H7 (cell line): ENCODE measurements around the gene SIPA1L3. TPM values are rescaled to one million over a fixed set of nuclear protein-coding genes. Genes with fewer than 3 reads are reported as not detected.
A peak's percentile ranks its signal among the peaks of the same experiment; 100 is the strongest.

Source experiments
- DNase-seq: peaks from one replicate; pipeline ENCODE4 v3.0.0; 2012
- H3K27me3 ChIP-seq: 2 replicates; pipeline ENCODE4 v1.6.0; 2011; ENCODE audit warnings: mild to moderate bottlenecking, low read length; ENCODE audit not compliant: control insufficient read depth, insufficient read depth
- H3K36me3 ChIP-seq: replicated peaks from 2 replicates; pipeline ENCODE4 v1.5.1; 2011; ENCODE audit warnings: low read length; ENCODE audit not compliant: control insufficient read depth, insufficient read depth
- H3K4me3 ChIP-seq: 2 replicates; pipeline ENCODE4 v1.5.1; 2011; ENCODE audit warnings: low read depth, mild to moderate bottlenecking, control low read depth, low read length, moderate library complexity; ENCODE audit not compliant: insufficient read depth
- total RNA-seq: library from RNA; depleted of rRNA; stranded (reverse); fragments of >200 nt; shearing (Covaris generic); gene quantifications from 2 replicates; pipeline ENCODE4 v1.2.3, GENCODE V29; 2014

The SIPA1L3 gene
- total RNA-seq, 1 experiment from 2014 or later = 13.4 TPM

GRCh38 chr19:37950471-37951175 lies 43.6 kb downstream of the SIPA1L3 start:
- Histone ChIP-seq H3K36me3 (no peaks in the 10 kb centered on the region; the same call in 1 of the 2 replicates), H3K4me3 (no peak overlapping the region), H3K27me3 (no peaks in the 10 kb centered on the region)
- peak; percentile 51 for DNase-seq

- Histone ChIP-seq H3K4me3 (no peak overlapping the region), H3K36me3 (no peaks in the 10 kb centered on the region; the same call in 1 of the 2 replicates), H3K27me3 (no peaks in the 10 kb centered on the region)
- DNase-seq = no peak
These were observed 44.8 kb downstream of the SIPA1L3 start for GRCh38 chr19:37951816-37952210.

- peak; percentile 66 for DNase-seq
- Histone ChIP-seq H3K27me3 (no peaks in the 10 kb centered on the region), H3K4me3 (no peak overlapping the region), H3K36me3 (no peaks in the 10 kb centered on the region; the same call in 1 of the 2 replicates)
These were observed 46.3 kb downstream of the SIPA1L3 start for GRCh38 chr19:37953171-37953917.

- Histone ChIP-seq H3K27me3 (no peaks in the 10 kb centered on the region), H3K36me3 (no peaks in the 10 kb centered on the region; the same call in 1 of the 2 replicates), H3K4me3 (no peak overlapping the region)
- no peak for DNase-seq
These were observed 46.9 kb downstream of the SIPA1L3 start for GRCh38 chr19:37953918-37954303.

- no peak overlapping the region for H3K4me3 ChIP-seq
- no peaks in the 10 kb centered on the region for H3K27me3 ChIP-seq
- H3K36me3 ChIP-seq = no peaks in the 10 kb centered on the region
- no peak for DNase-seq
These were observed 47.4 kb downstream of the SIPA1L3 start for GRCh38 chr19:37954421-37954874.

GRCh38 chr19:37955986-37956385 lies 49.0 kb downstream of the SIPA1L3 start:
- H3K27me3 ChIP-seq = no peaks in the 10 kb centered on the region
- no peak overlapping the region for H3K4me3 ChIP-seq
- no peak for DNase-seq
- H3K36me3 ChIP-seq = no peaks in the 10 kb centered on the region

- no peaks in the 10 kb centered on the region for H3K36me3 ChIP-seq
- H3K27me3 ChIP-seq = no peaks in the 10 kb centered on the region
- DNase-seq = no peak
- no peak overlapping the region for H3K4me3 ChIP-seq
These were observed 50.2 kb downstream of the SIPA1L3 start for GRCh38 chr19:37957176-37957575.

GRCh38 chr19:37959665-37960114 lies 52.7 kb downstream of the SIPA1L3 start:
- DNase-seq = no peak
- no peaks in the 10 kb centered on the region for H3K36me3 ChIP-seq
- H3K27me3 ChIP-seq = no peaks in the 10 kb centered on the region
- H3K4me3 ChIP-seq = no peak overlapping the region

GRCh38 chr19:37961198-37961597 lies 54.2 kb downstream of the SIPA1L3 start:
- H3K36me3 ChIP-seq = no peaks in the 10 kb centered on the region
- H3K27me3 ChIP-seq = no peaks in the 10 kb centered on the region; the same call in 1 of the 2 replicates
- no peak for DNase-seq
- H3K4me3 ChIP-seq = no peak overlapping the region

GRCh38 chr19:37963190-37963936 lies 56.4 kb downstream of the SIPA1L3 start:
- no peak for DNase-seq
- H3K27me3 ChIP-seq = no peaks in the 10 kb centered on the region; the same call in 1 of the 2 replicates
- H3K4me3 ChIP-seq = no peak overlapping the region
- no peaks in the 10 kb centered on the region for H3K36me3 ChIP-seq

GRCh38 chr19:37964109-37964508 lies 57.1 kb downstream of the SIPA1L3 start:
- no peaks in the 10 kb centered on the region; the same call in 1 of the 2 replicates for H3K27me3 ChIP-seq
- no peak overlapping the region for H3K4me3 ChIP-seq
- no peaks in the 10 kb centered on the region for H3K36me3 ChIP-seq
- DNase-seq = no peak

GRCh38 chr19:37966211-37966661 lies 59.2 kb downstream of the SIPA1L3 start:
- no peaks in the 10 kb centered on the region for H3K36me3 ChIP-seq
- H3K27me3 ChIP-seq = no peaks in the 10 kb centered on the region; the same call in 1 of the 2 replicates
- no peak overlapping the region for H3K4me3 ChIP-seq
- DNase-seq = no peak

GRCh38 chr19:37966662-37967231 lies 59.7 kb downstream of the SIPA1L3 start:
- DNase-seq = peak; percentile 14
- Histone ChIP-seq H3K36me3 (no peaks in the 10 kb centered on the region), H3K27me3 (no peaks in the 10 kb centered on the region; the same call in 1 of the 2 replicates), H3K4me3 (no peak overlapping the region)

- DNase-seq = no peak
- Histone ChIP-seq H3K27me3 (no peaks in the 10 kb centered on the region; the same call in 1 of the 2 replicates), H3K4me3 (no peak overlapping the region)
These were observed 62.7 kb downstream of the SIPA1L3 start for GRCh38 chr19:37969695-37970094.

More at GRCh38 chr19:37969695-37970094, 62.7 kb downstream of the SIPA1L3 start:
- no peaks in the 10 kb centered on the region for H3K36me3 ChIP-seq
